PC-3 (cell line): ENCODE results near the gene LSMEM2. TPM values are rescaled to one million over a fixed set of nuclear protein-coding genes. Genes with fewer than 3 reads are reported as not detected.
"Not testable (repeated sequence)": the region's sequence is repeated elsewhere in the genome, so short reads cannot be mapped to it uniquely, and the experiment has no call there.

Experiments used
- ATAC-seq: fragments of 200-7000 bp; cut with Tn5 transposase; 2 replicates; pipeline ENCODE4 v1.9.1; 2020; ENCODE audit warnings: mild to moderate bottlenecking, moderate library complexity
- BruUV-seq: library from RNA; stranded (reverse); fragments of 400-500 nt; replicated peaks from 2 replicates; lab custom pipeline; 2021; lab: Mats Ljungman, UMichigan
- CTCF ChIA-PET: fragments of 300-600 bp; sonication (Branson Sonifier 250); formaldehyde crosslinking; loops from one replicate; lab custom pipeline; 2022; ENCODE audit warnings: antibody characterized with exemption; lab: Charles Lee
- POLR2A ChIA-PET: fragments of 300-600 bp; sonication (Branson Sonifier 250); formaldehyde crosslinking; loops from one replicate; lab custom pipeline; 2022; ENCODE audit warnings: antibody characterized with exemption; ENCODE audit not compliant: unreplicated experiment; lab: Charles Lee
- DNase-seq: peaks from one replicate; pipeline ENCODE4 v3.0.0-alpha.2; 2015
- H2AFZ ChIP-seq: fragments of 300-600 bp; sonication (generic); 2 replicates; pipeline ENCODE4 v1.6.0; 2016; ENCODE audit warnings: antibody characterized with exemption, low read length
- H3F3A ChIP-seq: fragments of 300-600 bp; sonication (generic); one replicate; pipeline ENCODE4 v1.6.0; 2017; ENCODE audit warnings: antibody characterized with exemption, low read length, control low read depth, mild to moderate bottlenecking; ENCODE audit not compliant: unreplicated experiment
- H3K27ac ChIP-seq: fragments of 300-600 bp; sonication (generic); 2 replicates; pipeline ENCODE4 v1.5.1; 2016; ENCODE audit warnings: mild to moderate bottlenecking, low read length
- H3K27me3 ChIP-seq: fragments of 300-600 bp; sonication (generic); 2 replicates; pipeline ENCODE4 v1.6.1; 2016; ENCODE audit warnings: low read length, mixed read lengths
- H3K36me3 ChIP-seq: fragments of 300-600 bp; sonication (generic); 2 replicates; pipeline ENCODE4 v1.6.1; 2016; ENCODE audit warnings: low read depth, mixed run types, low read length, mixed read lengths
- H3K4me1 ChIP-seq: fragments of 300-600 bp; sonication (generic); 2 replicates; pipeline ENCODE4 v1.5.1; 2016; ENCODE audit warnings: low read length; ENCODE audit not compliant: insufficient read depth
- H3K4me2 ChIP-seq: fragments of 300-600 bp; sonication (generic); 2 replicates; pipeline ENCODE4 v1.6.0; 2016; ENCODE audit warnings: low read length
- H3K4me3 ChIP-seq: fragments of 300-600 bp; sonication (generic); 2 replicates; pipeline ENCODE4 v1.5.1; 2016; ENCODE audit warnings: mild to moderate bottlenecking, low read length, mixed read lengths
- H3K79me2 ChIP-seq: fragments of 300-600 bp; sonication (generic); 2 replicates; pipeline ENCODE4 v1.6.1; 2017; ENCODE audit warnings: low read length, mixed read lengths
- H3K9ac ChIP-seq: fragments of 300-600 bp; sonication (generic); 2 replicates; pipeline ENCODE4 v1.6.0; 2016; ENCODE audit warnings: mild to moderate bottlenecking, low read length
- H3K9me2 ChIP-seq: fragments of 300-600 bp; sonication (generic); replicated peaks from 2 replicates; pipeline ENCODE4 v1.6.1; 2016; ENCODE audit warnings: mixed run types, low read length, mixed read lengths
- H3K9me3 ChIP-seq: fragments of 300-600 bp; sonication (generic); 2 replicates; pipeline ENCODE4 v1.6.1; 2016; ENCODE audit warnings: low read length, mixed read lengths
- H4K20me1 ChIP-seq: fragments of 300-600 bp; sonication (generic); 2 replicates; pipeline ENCODE4 v1.6.1; 2016; ENCODE audit warnings: low read length, mixed read lengths
- EZH2 ChIP-seq: fragments of 300-600 bp; sonication (generic); IDR thresholded peaks from one replicate; pipeline ENCODE4 v1.6.1; 2017; ENCODE audit warnings: antibody characterized with exemption, mild to moderate bottlenecking, low read length; ENCODE audit not compliant: unreplicated experiment
- EZH2phosphoT487 ChIP-seq: fragments of 300-600 bp; sonication (generic); IDR thresholded peaks from 2 replicates; pipeline ENCODE4 v1.6.1; 2018; ENCODE audit warnings: mild to moderate bottlenecking, antibody characterized with exemption, low read length, borderline replicate concordance
- intact Hi-C: fragments of 100-400 bp; cut with micrococcal nuclease; formaldehyde crosslinking; loops from 2 replicates; pipeline ENCODE4 v1.9.0; 2023
- total RNA-seq: library from RNA; depleted of rRNA; stranded (reverse); fragments of >200 nt; gene quantifications from 2 replicates; pipeline ENCODE4 v1.2.3, GENCODE V29; 2014
- TF ChIP-seq, protein P1 (sequence below): fragments of 300-600 bp; sonication (generic); conservative IDR thresholded peaks from 2 replicates; pipeline ENCODE4 v1.5.1; 2017; ENCODE audit warnings: antibody characterized with exemption, low read depth, mild to moderate bottlenecking, low read length

The LSMEM2 gene
- total RNA-seq, 1 experiment from 2014 or later: not detected

DNA sequence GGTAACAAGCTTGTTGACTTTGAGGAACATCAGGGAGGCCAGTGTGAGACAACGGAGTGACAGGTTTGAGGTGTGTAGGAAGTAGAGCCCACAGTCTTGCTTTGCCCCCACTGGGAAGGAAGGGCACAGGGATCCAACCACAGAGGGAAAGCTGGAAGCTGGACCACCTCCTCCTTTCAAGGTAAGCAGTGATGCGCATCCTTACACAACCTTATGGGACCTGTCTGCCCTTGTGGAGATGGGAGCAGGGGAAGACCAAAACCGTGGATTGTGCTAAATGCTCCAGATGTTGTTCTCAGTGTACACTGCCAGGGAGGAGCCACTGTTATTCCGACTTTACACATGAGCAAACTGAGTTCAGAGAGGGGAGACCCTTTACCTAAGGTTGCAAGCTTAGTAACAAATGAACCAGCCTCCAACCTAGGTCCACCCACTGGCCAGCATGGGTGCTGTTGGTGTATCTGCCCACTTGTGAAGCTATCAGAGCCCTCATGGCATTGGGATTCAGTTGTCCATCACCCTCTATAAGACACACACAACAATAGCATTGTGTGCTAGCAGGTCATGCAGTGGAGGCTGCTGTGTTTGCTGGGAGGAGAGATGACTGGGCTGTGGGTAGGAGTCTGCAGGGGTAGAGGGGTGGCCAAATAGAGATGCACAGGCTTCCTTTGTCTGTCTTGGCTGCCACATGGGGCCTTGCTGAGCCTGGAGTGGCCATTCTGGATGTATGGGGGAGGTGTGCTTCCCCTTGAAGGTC, 586 bp upstream of the LSMEM2 start:
- ChIA-PET POLR2A (no interaction called here), CTCF (no interaction called here)
- Histone ChIP-seq H3K4me1 (peaks cover under 1% of the 10 kb centered on the region; the same call in 1 of the 2 replicates), H3K9ac (no peak overlapping the region), H4K20me1 (no peaks in the 10 kb centered on the region), H3K79me2 (no peaks in the 10 kb centered on the region), H3K36me3 (no peaks in the 10 kb centered on the region), H3K27me3 (no peaks in the 10 kb centered on the region), H3K9me2 (no peaks in the 10 kb centered on the region), H2AFZ (no peak overlapping the region), H3K4me3 (no peak overlapping the region), H3K9me3 (no peaks in the 10 kb centered on the region), H3K27ac (no peak overlapping the region), H3F3A (no peaks in the 10 kb centered on the region), H3K4me2 (no peak overlapping the region)
- BruUV-seq: no TSS peak
- ATAC-seq (no peak), DNase-seq (no peak)
- TF ChIP-seq, protein P1, sequence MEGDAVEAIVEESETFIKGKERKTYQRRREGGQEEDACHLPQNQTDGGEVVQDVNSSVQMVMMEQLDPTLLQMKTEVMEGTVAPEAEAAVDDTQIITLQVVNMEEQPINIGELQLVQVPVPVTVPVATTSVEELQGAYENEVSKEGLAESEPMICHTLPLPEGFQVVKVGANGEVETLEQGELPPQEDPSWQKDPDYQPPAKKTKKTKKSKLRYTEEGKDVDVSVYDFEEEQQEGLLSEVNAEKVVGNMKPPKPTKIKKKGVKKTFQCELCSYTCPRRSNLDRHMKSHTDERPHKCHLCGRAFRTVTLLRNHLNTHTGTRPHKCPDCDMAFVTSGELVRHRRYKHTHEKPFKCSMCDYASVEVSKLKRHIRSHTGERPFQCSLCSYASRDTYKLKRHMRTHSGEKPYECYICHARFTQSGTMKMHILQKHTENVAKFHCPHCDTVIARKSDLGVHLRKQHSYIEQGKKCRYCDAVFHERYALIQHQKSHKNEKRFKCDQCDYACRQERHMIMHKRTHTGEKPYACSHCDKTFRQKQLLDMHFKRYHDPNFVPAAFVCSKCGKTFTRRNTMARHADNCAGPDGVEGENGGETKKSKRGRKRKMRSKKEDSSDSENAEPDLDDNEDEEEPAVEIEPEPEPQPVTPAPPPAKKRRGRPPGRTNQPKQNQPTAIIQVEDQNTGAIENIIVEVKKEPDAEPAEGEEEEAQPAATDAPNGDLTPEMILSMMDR: no peak
- no peak for TF ChIP-seq EZH2phosphoT487
- TF ChIP-seq EZH2: no peak
- intact Hi-C loops: no loop called here

DNA sequence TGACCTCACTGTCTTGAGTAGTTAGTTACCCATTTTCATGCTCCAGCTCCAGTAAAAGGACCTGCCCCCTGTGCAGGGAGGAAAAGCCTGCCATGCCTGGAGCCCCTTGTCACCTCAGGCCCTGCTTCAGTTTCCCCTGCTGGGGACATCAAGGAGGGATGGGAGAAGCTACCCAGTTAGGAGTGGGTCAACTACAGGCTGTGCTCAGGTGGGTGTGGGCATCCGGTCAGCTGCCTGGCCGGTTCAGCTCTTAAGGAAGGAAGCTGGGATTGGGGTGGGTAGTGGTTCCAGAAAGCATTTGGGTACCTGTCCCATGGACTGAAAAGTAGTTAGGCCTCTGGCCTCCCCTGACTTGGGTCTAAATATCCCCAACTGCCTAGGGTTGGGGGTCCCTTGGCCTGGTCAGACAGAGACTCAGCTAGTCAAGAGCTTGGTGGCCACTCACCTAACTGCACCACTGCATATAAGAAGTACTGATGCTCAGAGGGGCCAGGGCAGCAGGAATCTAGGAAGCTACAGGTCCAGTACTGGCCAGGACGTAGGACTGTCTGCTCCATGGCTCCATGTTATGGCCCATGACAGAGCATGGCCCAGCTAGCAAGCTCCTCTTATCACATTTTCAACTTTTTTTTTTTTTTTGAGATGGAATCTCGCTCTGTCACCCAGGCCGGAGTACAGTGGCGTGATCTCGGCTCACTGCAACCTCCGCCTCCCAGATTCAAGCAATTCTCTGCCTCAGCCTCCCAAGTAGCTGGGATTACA, 549 bp downstream of the LSMEM2 start:
- ChIA-PET CTCF (interaction anchor here (0.6 kb wide), 1 partner anchor 19 kb away, joined by 4 read pairs; no protein-coding TSS in a partner anchor), POLR2A (no interaction called here)
- H3F3A ChIP-seq: no peaks in the 10 kb centered on the region
- no peak for DNase-seq
- no peak for TF ChIP-seq EZH2phosphoT487
- TF ChIP-seq, protein P1: no peak
- no peak for TF ChIP-seq EZH2
- H3K9me2 ChIP-seq: no peaks in the 10 kb centered on the region
- no peaks in the 10 kb centered on the region for H3K36me3 ChIP-seq
- ATAC-seq: no peak
- no peak overlapping the region for H3K4me2 ChIP-seq
- no peaks in the 10 kb centered on the region for H4K20me1 ChIP-seq
- H3K9ac ChIP-seq: no peak overlapping the region
- no peaks in the 10 kb centered on the region for H3K27me3 ChIP-seq
- H2AFZ ChIP-seq: no peak overlapping the region
- BruUV-seq: no TSS peak
- no peaks in the 10 kb centered on the region for H3K9me3 ChIP-seq
- no peak overlapping the region for H3K27ac ChIP-seq
- H3K79me2 ChIP-seq: no peaks in the 10 kb centered on the region
- H3K4me3 ChIP-seq: no peak overlapping the region
- intact Hi-C loops: no loop called here
- H3K4me1 ChIP-seq: no peaks in the 10 kb centered on the region; the same call in 1 of the 2 replicates

DNA sequence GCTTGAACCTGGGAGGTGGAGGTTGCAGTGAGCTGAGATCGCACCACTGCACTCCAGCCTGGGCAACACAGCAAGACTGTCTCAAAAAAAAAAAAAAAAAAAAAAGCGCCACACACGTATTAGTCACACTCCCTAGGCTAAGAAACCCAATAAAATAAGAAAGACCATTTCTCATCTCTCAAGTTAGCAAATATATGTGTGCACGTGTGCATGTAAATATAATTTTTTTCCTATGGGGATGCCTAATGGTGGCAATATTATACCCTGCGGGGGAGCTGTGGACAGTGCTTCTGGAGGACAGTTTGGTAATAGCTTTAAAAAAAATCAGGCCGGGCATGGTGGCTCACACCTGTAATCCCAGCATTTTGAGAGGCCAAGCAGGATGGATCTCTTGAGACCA, 5.2 kb downstream of the LSMEM2 start:
- H3K36me3 ChIP-seq: peaks cover 20% of the 10 kb centered on the region
- H3F3A ChIP-seq, H4K20me1 ChIP-seq, H3K79me2 ChIP-seq, H3K9me2 ChIP-seq, H3K9me3 ChIP-seq, POLR2A ChIA-PET, H2AFZ ChIP-seq, H3K4me1 ChIP-seq, BruUV-seq, H3K27ac ChIP-seq, H3K27me3 ChIP-seq, H3K4me3 ChIP-seq, H3K9ac ChIP-seq, intact Hi-C loops, H3K4me2 ChIP-seq: not testable (repeated sequence)
- ATAC-seq (peak; percentile 77), DNase-seq (peak; percentile 55)
- CTCF ChIA-PET: interaction anchor here (1.1 kb wide), 2 partner anchors 10 to 40 kb away, joined by 5 read pairs; no protein-coding TSS in a partner anchor
